Prostate gland (tissue), 2 donors: ENCODE data around the gene STAB1. TPM values are rescaled to one million over a fixed set of nuclear protein-coding genes. Genes with fewer than 3 reads are reported as not detected.

ENCODE experiments used
- DNase-seq: peaks from one replicate; pipeline ENCODE4 v3.0.0-alpha.2; 2019; ENCODE audit warnings: low spot score
- H3K27ac ChIP-seq, 2 donors: fragments of 200-600 bp; sonication (generic); 2 replicates each; pipeline ENCODE4 v1.5.1; 2017 to 2019
- H3K27me3 ChIP-seq: fragments of 200-600 bp; sonication (generic); replicated peaks from 2 replicates; pipeline ENCODE4 v1.5.1; 2019; ENCODE audit not compliant: insufficient read depth
- H3K36me3 ChIP-seq, 2 donors: fragments of 200-600 bp; sonication (generic); 1 replicate in 1 of 2; 2 replicates in 1 of 2; pipeline versions ENCODE4 v1.5.1 to v1.8.1; 2017 to 2019
- H3K4me1 ChIP-seq: fragments of 200-600 bp; sonication (generic); replicated peaks from 2 replicates; pipeline ENCODE4 v1.5.1; 2019
- H3K4me3 ChIP-seq, 2 donors: fragments of 200-600 bp; sonication (generic); 2 replicates each; pipeline ENCODE4 v1.5.1; 2017 to 2019
- H3K9me3 ChIP-seq: fragments of 200-600 bp; sonication (generic); 2 replicates; pipeline ENCODE4 v1.5.1; 2017
- POLR2A ChIP-seq: fragments of 450-650 bp; IDR thresholded peaks from one replicate; pipeline ENCODE4 v1.6.1; 2016; ENCODE audit warnings: antibody characterized with exemption, mild to moderate bottlenecking
- POLR2AphosphoS5 ChIP-seq: sonication (generic); formaldehyde crosslinking; IDR thresholded peaks from one replicate; pipeline ENCODE4 v1.6.1; 2017; ENCODE audit warnings: antibody characterized with exemption
- WGBS: methylation state at CpG from one replicate; pipeline ENCODE4 v1.1.5; 2018; 5-methylcytosine and 5-hydroxymethylcytosine counted together
- intact Hi-C: fragments of 100-400 bp; cut with DNase I; formaldehyde crosslinking; loops from one replicate; pipeline ENCODE4 v1.14.2; 2022
- total RNA-seq, 2 donors: library from RNA; depleted of rRNA; stranded (reverse); fragments of >200 nt; gene quantifications; one replicate each; pipeline ENCODE4 v1.1.0, GENCODE V29; 2016
- TF ChIP-seq, protein P1 (sequence below), 4 experiments: fragments of 200-600 bp in 2 of 4; fragments of 450-650 bp in 2 of 4; sonication (generic) in 2 of 4; IDR thresholded peaks; 1 replicate in 3 of 4; 2 replicates in 1 of 4; pipeline ENCODE4 v1.5.1; 2016 to 2019; ENCODE audit warnings: antibody characterized with exemption in 4 of 4, mild to moderate bottlenecking in 2 of 4, moderate library complexity in 2 of 4

STAB1 gene
- total RNA-seq, 2 donors from 2014 or later, result 21.8 to 68.6 TPM

- Histone ChIP-seq H3K4me3 (no peak overlapping the region), H3K27me3 (no peaks in the 10 kb centered on the region), H3K27ac (peak overlapping the region; percentile 38 to 57), H3K4me1 (no peaks in the 10 kb centered on the region), H3K9me3 (no peaks in the 10 kb centered on the region), H3K36me3 (peaks cover 38 to 58% of the 10 kb centered on the region in 2 donors)
- WGBS, result 74% methylated on average over 22 of the region's 22 CpGs
- intact Hi-C loops, result no loop called here
- no peak for DNase-seq
- no peak for TF ChIP-seq POLR2A
- TF ChIP-seq, protein P1, sequence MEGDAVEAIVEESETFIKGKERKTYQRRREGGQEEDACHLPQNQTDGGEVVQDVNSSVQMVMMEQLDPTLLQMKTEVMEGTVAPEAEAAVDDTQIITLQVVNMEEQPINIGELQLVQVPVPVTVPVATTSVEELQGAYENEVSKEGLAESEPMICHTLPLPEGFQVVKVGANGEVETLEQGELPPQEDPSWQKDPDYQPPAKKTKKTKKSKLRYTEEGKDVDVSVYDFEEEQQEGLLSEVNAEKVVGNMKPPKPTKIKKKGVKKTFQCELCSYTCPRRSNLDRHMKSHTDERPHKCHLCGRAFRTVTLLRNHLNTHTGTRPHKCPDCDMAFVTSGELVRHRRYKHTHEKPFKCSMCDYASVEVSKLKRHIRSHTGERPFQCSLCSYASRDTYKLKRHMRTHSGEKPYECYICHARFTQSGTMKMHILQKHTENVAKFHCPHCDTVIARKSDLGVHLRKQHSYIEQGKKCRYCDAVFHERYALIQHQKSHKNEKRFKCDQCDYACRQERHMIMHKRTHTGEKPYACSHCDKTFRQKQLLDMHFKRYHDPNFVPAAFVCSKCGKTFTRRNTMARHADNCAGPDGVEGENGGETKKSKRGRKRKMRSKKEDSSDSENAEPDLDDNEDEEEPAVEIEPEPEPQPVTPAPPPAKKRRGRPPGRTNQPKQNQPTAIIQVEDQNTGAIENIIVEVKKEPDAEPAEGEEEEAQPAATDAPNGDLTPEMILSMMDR (IDR thresholded peaks at IDR 0.05), result no peak
- TF ChIP-seq POLR2AphosphoS5, result no peak
These were observed 4.9 kb upstream of the STAB1 start for GRCh38 chr3:52490035-52490938.

DNA sequence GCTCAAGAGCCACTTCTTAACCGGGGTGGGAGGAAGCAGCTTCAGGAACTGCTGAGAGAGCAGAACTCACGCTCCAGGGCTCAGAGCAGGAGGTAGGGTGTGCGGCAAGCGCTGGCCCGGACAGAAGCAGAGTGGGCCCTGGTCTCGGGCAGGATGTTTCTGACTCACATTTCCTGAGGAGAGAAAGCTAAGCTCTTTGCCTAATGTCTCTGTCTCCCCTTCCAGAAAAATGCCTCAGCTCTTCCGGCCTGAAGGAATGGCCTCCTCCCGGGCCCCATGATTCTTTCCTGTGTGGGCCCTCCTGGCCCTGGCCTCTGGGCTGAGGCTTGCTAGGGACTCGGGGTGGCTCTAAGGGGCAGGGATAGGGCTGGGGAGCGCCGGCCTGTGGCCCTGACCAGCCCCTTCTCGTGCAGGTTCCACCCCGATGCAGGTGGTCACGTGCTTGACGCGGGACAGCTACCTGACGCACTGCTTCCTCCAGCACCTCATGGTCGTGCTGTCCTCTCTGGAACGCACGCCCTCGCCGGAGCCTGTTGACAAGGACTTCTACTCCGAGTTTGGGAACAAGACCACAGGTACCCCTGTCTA lies 4.1 kb upstream of the STAB1 start:
- Histone ChIP-seq H3K27ac (peak overlapping the region in 1 of 2 donors; percentile 38), H3K36me3 (peaks cover 38 to 58% of the 10 kb centered on the region in 2 donors), H3K4me3 (no peak overlapping the region), H3K9me3 (no peaks in the 10 kb centered on the region), H3K27me3 (no peaks in the 10 kb centered on the region), H3K4me1 (no peaks in the 10 kb centered on the region)
- intact Hi-C loops, result no loop called here
- TF ChIP-seq, protein P1 (IDR thresholded peaks at IDR 0.05), result no peak
- TF ChIP-seq POLR2A, result no peak
- no peak for TF ChIP-seq POLR2AphosphoS5
- no peak for DNase-seq
- 80% methylated on average over 23 of the region's 23 CpGs for WGBS

GRCh38 chr3:52492059-52492458 lies 3.1 kb upstream of the STAB1 start:
- DNase-seq, result no peak
- Histone ChIP-seq H3K27ac (no peak overlapping the region), H3K36me3 (peaks cover 38 to 54% of the 10 kb centered on the region in 2 donors), H3K9me3 (no peaks in the 10 kb centered on the region), H3K4me1 (no peaks in the 10 kb centered on the region), H3K27me3 (no peaks in the 10 kb centered on the region), H3K4me3 (no peak overlapping the region)
- TF ChIP-seq POLR2AphosphoS5, result no peak
- TF ChIP-seq, protein P1 (IDR thresholded peaks at IDR 0.05), result no peak
- no peak for TF ChIP-seq POLR2A
- WGBS, result 85% methylated on average over 21 of the region's 21 CpGs
- intact Hi-C loops, result no loop called here

DNA sequence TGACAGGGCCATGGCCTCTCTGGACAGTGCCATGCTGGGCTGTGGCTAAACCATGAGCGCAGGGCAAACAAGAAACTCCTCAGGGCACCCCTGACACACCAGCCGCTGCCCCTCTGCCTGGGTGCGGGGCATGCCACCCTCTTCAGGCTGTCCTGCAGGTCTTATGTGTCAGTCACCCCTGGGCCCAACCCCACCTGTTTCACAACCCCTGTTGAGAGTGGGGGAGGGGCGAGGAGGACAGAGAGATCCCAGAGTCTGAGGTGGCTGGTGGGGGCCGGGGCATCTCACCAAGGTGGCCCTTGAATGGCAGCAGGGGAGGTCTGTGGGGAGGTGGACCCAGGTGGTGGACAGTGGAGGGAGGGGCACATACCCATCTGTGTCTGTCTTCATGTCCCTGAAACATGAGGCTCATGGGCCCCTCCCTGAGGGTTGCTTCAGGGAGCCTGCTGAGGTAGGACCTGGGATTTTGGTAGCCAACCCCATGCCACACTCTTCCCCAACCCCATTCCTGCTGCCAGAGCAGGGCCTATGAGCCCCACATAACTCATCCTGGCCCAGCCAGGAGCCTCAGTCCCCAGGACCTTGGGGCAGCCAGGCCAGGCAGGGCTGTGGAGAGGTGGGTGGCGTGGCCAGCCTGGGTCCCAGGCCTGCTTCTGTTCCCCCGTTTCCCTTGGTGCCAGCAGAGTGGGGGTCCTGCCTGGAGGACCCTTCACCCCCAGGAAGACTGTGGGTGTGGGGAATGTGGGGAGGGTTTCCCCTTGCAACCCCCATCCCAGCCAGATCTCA lies 1.7 kb upstream of the STAB1 start:
- Histone ChIP-seq H3K4me3 (no peak overlapping the region), H3K4me1 (no peaks in the 10 kb centered on the region), H3K27me3 (no peaks in the 10 kb centered on the region), H3K9me3 (no peaks in the 10 kb centered on the region), H3K36me3 (peaks cover 31 to 41% of the 10 kb centered on the region in 2 donors), H3K27ac (no peak overlapping the region)
- 77% methylated on average over 6 of the region's 7 CpGs for WGBS
- intact Hi-C loops, result no loop called here
- no peak for DNase-seq
- TF ChIP-seq POLR2A (no peak), POLR2AphosphoS5 (no peak)
- TF ChIP-seq, protein P1 (IDR thresholded peaks at IDR 0.05), result no peak
